Measurements from ENCODE around the gene LAMTOR2.

Gene LAMTOR2

DNA sequence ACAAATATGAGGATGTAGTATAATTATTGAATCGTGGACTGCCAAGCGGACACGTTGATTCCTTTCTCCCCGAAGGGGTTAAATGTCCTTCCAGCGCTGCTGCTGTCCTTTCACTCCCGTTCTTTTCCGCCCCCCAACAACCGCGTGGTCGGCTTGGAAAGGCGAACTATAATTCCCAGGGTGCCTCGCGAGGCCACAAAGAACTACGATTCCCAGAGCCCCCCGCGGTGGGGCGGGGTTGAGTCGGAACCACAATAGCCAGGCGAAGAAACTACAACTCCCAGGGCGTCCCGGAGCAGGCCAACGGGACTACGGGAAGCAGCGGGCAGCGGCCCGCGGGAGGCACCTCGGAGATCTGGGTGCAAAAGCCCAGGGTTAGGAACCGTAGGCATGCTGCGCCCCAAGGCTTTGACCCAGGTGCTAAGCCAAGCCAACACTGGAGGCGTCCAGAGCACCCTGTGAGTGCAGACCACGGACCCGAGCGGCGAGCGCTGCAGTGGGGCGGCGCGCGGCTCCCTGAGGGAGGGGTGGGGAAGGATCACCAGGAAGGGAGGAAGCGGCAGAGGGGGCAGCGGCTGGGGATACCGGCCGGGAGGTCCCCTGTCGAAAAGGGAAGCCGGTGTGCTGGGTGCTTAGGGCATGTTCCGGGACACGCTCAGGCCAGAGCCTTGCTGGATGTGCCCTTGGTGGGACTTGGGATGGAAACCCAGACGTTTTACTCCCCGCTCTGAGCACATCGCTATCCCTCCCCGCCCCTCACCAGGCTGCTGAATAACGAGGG, at the start of gene LAMTOR2:
TSS of gene LAMTOR2 (plus strand) at position 283 of the 781 bp plus-strand sequence. CDS start at position 391, 108 bp downstream.
- peak; percentile 99 for DNase-seq (ENCODE audit: insufficient read length, low spot score)
- no peak for TF ChIP-seq CTCF (IDR thresholded peaks at IDR 0.05; ENCODE audit: insufficient read depth, missing control alignments)
- no peak for FAIRE-seq

DNA sequence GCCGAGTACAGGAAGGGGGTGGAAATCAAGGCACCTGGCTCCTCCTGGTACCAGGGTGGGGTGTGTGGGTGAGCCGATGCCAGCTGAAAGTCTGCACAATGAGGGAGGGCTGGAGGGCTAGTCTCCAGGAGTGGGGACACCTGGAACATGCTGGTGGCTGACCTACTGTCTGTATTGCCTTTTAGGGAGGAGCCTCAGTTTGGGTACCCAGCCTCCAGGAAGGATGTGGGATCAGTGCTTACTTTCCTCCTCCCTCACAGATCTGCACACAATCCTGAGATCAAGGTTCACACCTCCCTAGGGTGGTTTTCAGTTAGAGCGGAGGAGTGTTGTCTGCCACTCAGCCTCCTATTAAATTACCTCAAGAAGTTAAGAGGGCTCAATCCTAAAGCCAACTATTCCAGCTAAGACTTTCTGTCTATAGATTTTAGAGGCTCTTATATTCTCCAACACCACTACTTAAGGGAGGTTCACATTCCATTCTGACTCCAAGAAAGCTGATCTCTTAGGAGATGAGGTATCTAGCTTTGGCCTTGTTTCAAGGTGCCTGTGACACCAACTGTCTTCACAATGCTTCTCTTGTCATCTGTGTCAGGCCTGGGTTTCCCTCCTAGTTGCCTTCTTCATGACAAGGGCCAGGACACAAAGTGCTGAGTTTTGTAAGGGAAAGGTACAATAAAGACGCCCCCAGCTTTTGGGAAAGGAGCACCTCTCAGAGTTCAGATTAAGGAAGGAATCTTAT, 49.6 kb upstream of the LAMTOR2 start:
- FAIRE-seq = no peak
- no peak for TF ChIP-seq CTCF (IDR thresholded peaks at IDR 0.05; ENCODE audit: insufficient read depth, missing control alignments)
- no peak for DNase-seq (ENCODE audit: insufficient read length, low spot score)

DNA sequence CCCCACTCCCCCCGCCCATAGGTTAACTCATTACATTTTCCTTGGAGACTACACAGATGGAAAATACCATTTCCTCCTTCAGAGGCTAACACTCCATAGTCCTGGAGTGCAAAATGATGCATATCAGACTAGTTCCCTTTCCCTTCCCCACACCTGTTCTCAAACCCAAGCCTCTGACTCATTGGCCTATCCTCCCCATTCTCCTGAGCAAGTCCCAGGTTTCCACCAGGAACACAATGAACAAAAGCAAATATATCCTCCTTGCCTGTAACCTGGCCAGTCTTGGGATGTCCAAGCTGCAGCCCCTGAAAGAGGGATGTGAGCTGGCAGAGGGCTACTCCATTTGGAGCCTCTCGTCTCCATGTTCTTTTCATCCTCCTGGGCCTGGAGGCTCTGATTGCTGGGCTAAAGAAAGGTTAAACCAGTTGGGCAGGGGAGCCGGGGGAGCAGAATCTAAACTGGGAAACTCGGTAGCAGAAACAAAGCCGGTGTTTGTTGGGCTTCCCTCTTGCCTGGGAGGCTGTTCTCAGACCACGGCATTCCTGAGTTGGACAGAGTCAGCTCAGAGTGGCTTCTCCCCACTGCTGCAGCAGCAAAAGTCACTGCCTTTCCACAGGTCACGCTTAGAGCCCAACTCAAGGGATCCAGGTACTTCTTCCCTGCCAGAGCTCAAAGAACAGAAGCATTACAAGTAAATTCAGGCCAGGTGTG, 47.8 kb upstream of the LAMTOR2 start:
- no peak for TF ChIP-seq CTCF (IDR thresholded peaks at IDR 0.05; ENCODE audit: insufficient read depth, missing control alignments)
- no peak for FAIRE-seq
- no peak for DNase-seq (ENCODE audit: insufficient read length, low spot score)

DNA sequence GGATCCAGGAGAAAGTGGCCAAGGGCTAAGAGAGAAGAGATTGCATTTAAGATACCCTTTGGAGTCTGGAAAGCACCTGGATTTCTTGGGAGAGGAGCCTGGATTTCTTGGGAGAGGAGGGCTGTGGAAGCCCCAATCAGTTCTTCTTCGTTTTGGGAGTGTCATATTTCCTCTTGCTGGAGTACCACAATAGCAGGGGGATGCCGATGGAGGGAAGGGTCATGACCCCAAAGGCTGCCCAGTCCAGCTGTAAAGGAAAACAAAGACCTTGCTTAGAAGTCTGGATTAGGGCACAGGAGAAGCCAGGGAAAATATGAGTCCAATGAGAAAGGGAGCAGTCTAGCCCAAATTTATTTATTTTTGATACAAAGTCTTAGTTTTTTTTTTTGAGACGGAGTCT, 45.2 kb upstream of the LAMTOR2 start:
- FAIRE-seq = no peak
- no peak for DNase-seq (ENCODE audit: insufficient read length, low spot score)
- no peak for TF ChIP-seq CTCF (IDR thresholded peaks at IDR 0.05; ENCODE audit: insufficient read depth, missing control alignments)

GRCh38 chr1:156012051-156012817, 42.3 kb upstream of the LAMTOR2 start:
- no peak for TF ChIP-seq CTCF (IDR thresholded peaks at IDR 0.05; ENCODE audit: insufficient read depth, missing control alignments)
- DNase-seq (ENCODE audit: insufficient read length, low spot score) (no peak), FAIRE-seq (no peak)

GRCh38 chr1:156014829-156015228, 39.8 kb upstream of the LAMTOR2 start:
- no peak for TF ChIP-seq CTCF (IDR thresholded peaks at IDR 0.05; ENCODE audit: insufficient read depth, missing control alignments)
- FAIRE-seq = no peak
- DNase-seq (ENCODE audit: insufficient read length, low spot score) = no peak

All from D721Med (cell line).